Measurements from ENCODE around the gene PRKCI. TPM values are rescaled to one million over a fixed set of nuclear protein-coding genes. Genes with fewer than 3 reads are reported as not detected.
"Not testable (repeated sequence)": the region's sequence is repeated elsewhere in the genome, so short reads cannot be mapped to it uniquely, and the experiment has no call there.

The PRKCI gene
- total RNA-seq, 1 donor from 2014 or later = 69.3 TPM

GRCh38 chr3:170204023-170204472 is 18.2 kb upstream of the PRKCI start:
- Histone ChIP-seq H3K4me3 (ENCODE audit: low read depth, low read length) (no peak overlapping the region), H3K27me3 (ENCODE audit: control insufficient read depth, insufficient read depth, low read length) (no peaks in the 10 kb centered on the region), H3K36me3 (ENCODE audit: control insufficient read depth, insufficient read depth, low read length) (no peaks in the 10 kb centered on the region)
- TF ChIP-seq CTCF (IDR thresholded peaks at IDR 0.05; ENCODE audit: insufficient read depth, low read length, poor library complexity, severe bottlenecking) = no peak
- no peak for DNase-seq (ENCODE audit: low read depth)

GRCh38 chr3:170204509-170204908 is 17.7 kb upstream of the PRKCI start:
- H3K27me3 ChIP-seq (ENCODE audit: control insufficient read depth, insufficient read depth, low read length) = no peaks in the 10 kb centered on the region
- H3K36me3 ChIP-seq (ENCODE audit: control insufficient read depth, insufficient read depth, low read length) = no peaks in the 10 kb centered on the region
- no peak for TF ChIP-seq CTCF (IDR thresholded peaks at IDR 0.05; ENCODE audit: insufficient read depth, low read length, poor library complexity, severe bottlenecking)
- no peak overlapping the region for H3K4me3 ChIP-seq (ENCODE audit: low read depth, low read length)
- no peak for DNase-seq (ENCODE audit: low read depth)

GRCh38 chr3:170205302-170205701 is 16.9 kb upstream of the PRKCI start:
- no peaks in the 10 kb centered on the region for H3K27me3 ChIP-seq (ENCODE audit: control insufficient read depth, insufficient read depth, low read length)
- DNase-seq (ENCODE audit: low read depth) = no peak
- H3K4me3 ChIP-seq (ENCODE audit: low read depth, low read length) = no peak overlapping the region
- TF ChIP-seq CTCF (IDR thresholded peaks at IDR 0.05; ENCODE audit: insufficient read depth, low read length, poor library complexity, severe bottlenecking) = no peak
- no peaks in the 10 kb centered on the region for H3K36me3 ChIP-seq (ENCODE audit: control insufficient read depth, insufficient read depth, low read length)

DNA sequence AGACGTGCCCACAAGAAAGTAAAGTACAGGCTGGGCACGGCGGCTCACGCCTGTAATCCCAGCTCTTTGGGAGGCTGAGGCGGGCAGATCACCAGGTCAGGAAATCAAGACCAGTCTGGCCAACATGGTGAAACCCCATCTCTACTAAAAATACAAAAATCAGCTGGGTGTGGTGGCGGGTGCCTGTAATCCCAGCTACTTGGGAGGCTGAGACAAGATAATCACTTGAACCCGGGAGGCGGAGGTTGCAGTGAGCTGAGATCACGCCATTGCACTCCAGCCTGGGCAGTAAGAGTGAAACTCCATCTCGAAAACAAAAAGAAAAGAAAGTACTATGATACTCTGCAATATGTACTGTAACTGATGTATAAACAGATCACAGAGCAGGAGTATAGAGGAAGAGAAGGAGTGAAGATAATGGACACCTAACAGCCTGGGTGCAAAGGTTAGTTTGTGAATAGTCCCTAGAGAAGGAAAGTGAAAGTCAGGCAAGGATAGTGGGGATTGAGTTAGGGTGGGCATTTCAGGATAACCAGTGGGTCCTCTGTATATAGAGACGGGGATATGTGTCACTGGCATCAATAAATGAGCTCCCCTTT is 16.0 kb upstream of the PRKCI start:
- H3K36me3 ChIP-seq (ENCODE audit: control insufficient read depth, insufficient read depth, low read length); DNase-seq (ENCODE audit: low read depth); H3K27me3 ChIP-seq (ENCODE audit: control insufficient read depth, insufficient read depth, low read length); H3K4me3 ChIP-seq (ENCODE audit: low read depth, low read length): not testable (repeated sequence)

DNA sequence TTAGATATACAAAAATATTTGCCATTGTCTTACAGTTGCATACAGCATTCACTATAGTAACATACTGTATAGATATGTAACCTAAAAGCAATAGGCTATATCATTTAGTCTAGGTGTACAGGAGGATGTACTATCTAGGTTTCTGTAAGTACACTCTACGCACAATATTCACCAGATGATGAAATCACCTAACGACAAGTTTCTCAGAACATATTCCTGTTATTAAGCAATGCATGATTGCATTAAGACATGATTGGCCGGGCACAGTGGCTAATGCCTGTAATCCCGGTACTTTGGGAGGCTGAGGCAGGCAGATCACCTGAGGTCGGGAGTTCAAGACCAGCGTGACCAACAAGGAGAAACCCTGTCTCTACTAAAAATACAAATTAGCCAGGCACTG is 14.5 kb upstream of the PRKCI start:
- Histone ChIP-seq H3K27me3 (ENCODE audit: control insufficient read depth, insufficient read depth, low read length) (no peaks in the 10 kb centered on the region), H3K36me3 (ENCODE audit: control insufficient read depth, insufficient read depth, low read length) (no peaks in the 10 kb centered on the region), H3K4me3 (ENCODE audit: low read depth, low read length) (no peak overlapping the region)
- TF ChIP-seq CTCF (IDR thresholded peaks at IDR 0.05; ENCODE audit: insufficient read depth, low read length, poor library complexity, severe bottlenecking) = no peak
- DNase-seq (ENCODE audit: low read depth) = no peak

DNA sequence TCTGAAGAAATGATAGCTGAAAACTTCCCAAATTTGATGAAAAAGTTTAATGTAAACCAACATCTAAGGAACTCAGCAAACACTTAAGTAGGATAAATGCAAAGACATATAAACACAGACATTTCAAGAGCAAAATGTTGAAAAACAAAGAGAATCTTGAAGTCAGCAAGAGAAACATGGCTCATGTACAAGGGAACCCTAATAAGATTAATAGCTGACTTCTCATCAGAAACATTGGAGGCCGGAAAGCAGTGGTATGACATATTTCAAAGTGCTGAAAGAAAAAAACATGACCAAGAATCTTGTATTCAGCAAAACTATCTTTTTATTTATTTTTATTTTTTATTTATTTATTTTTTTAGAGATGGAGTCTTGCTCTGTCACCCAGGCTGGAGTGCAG is 10.6 kb upstream of the PRKCI start:
- Histone ChIP-seq H3K36me3 (ENCODE audit: control insufficient read depth, insufficient read depth, low read length) (no peaks in the 10 kb centered on the region), H3K27me3 (ENCODE audit: control insufficient read depth, insufficient read depth, low read length) (no peaks in the 10 kb centered on the region), H3K4me3 (ENCODE audit: low read depth, low read length) (no peak overlapping the region)
- DNase-seq (ENCODE audit: low read depth) = no peak
- no peak for TF ChIP-seq CTCF (IDR thresholded peaks at IDR 0.05; ENCODE audit: insufficient read depth, low read length, poor library complexity, severe bottlenecking)
